GM23248 (cell line): ENCODE data around the gene MARS2.

Experiments used
- EZH2 ChIP-seq: fragments of 200-600 bp; sonication (generic); IDR thresholded peaks from 2 replicates; pipeline ENCODE4 v1.6.1; 2018; ENCODE audit warnings: antibody characterized with exemption, mild to moderate bottlenecking; ENCODE audit not compliant: insufficient read depth, poor library complexity, severe bottlenecking
- EZH2phosphoT487 ChIP-seq: fragments of 200-600 bp; sonication (generic); IDR thresholded peaks from 2 replicates; pipeline ENCODE4 v1.6.1; 2018; ENCODE audit warnings: antibody characterized with exemption, moderate library complexity, mild to moderate bottlenecking, low read depth; ENCODE audit not compliant: insufficient read depth

DNA sequence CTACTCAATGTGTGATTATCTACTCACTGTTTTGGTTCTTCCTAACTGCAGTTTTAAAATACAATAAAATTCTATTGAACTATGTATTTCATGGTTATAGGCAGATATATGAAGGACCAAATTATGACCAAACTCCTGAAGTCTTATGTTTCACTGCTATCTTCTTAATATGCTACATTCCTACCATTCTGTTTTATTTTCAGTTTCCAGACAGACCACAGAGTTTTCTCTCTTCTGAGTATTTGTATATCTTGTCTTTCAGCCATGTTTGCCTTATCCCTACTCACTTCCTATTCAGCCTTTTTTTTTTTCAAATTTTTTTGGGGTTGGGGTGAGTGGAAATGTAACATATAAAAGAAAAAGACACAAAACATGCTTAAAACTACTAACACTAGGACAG lies 36.1 kb upstream of the MARS2 start:
- TF ChIP-seq EZH2 = no peak
- TF ChIP-seq EZH2phosphoT487 = no peak
